Measurements from ENCODE around the gene CNPY2.

- no peak for TF ChIP-seq CTCF (IDR thresholded peaks at IDR 0.05)
- no peak for TF ChIP-seq POLR2A (IDR thresholded peaks at IDR 0.05)
These were observed 18.4 kb downstream of the CNPY2 start for GRCh38 chr12:56297400-56297799.

All from tibial nerve (tissue), 3 donors.